WTC11 (cell line): ENCODE measurements around the gene OTP.

Experiments used
- CTCF ChIP-seq: fragments of 200-600 bp; IDR thresholded peaks from 2 replicates; pipeline ENCODE4 v1.8.0; 2022; ENCODE audit warnings: antibody characterized with exemption
- FOXP1 ChIP-seq: sonication (generic); formaldehyde crosslinking; IDR thresholded peaks from 2 replicates; pipeline ENCODE4 v1.8.0; 2022; ENCODE audit warnings: missing genetic modification reagents, mild to moderate bottlenecking, moderate library complexity, borderline replicate concordance
- GABPB1 ChIP-seq: sonication (generic); formaldehyde crosslinking; IDR thresholded peaks from 2 replicates; pipeline ENCODE4 v1.8.1; 2023; ENCODE audit warnings: mild to moderate bottlenecking, missing genetic modification reagents
- KAT7 ChIP-seq: sonication (generic); formaldehyde crosslinking; IDR thresholded peaks from 2 replicates; pipeline ENCODE4 v1.8.1; 2023; ENCODE audit warnings: missing genetic modification reagents, mild to moderate bottlenecking, borderline replicate concordance
- RELA ChIP-seq: sonication (generic); formaldehyde crosslinking; IDR thresholded peaks from 2 replicates; pipeline ENCODE4 v1.8.1; 2022; ENCODE audit warnings: missing genetic modification reagents, mild to moderate bottlenecking, borderline replicate concordance
- ZNF232 ChIP-seq: sonication (generic); formaldehyde crosslinking; IDR thresholded peaks from 2 replicates; pipeline ENCODE4 v1.8.0; 2022; ENCODE audit warnings: mild to moderate bottlenecking, missing genetic modification reagents
- TF ChIP-seq, protein P1 (sequence below): sonication (generic); formaldehyde crosslinking; conservative IDR thresholded peaks from 2 replicates; pipeline ENCODE4 v1.8.1; 2022; ENCODE audit warnings: mild to moderate bottlenecking, missing genetic modification reagents
- TF ChIP-seq, protein P2 (sequence below): sonication (generic); formaldehyde crosslinking; IDR thresholded peaks from 2 replicates; pipeline ENCODE4 v1.8.1; 2022; ENCODE audit warnings: missing genetic modification reagents, borderline replicate concordance
- TF ChIP-seq, protein P3 (sequence below): sonication (generic); formaldehyde crosslinking; IDR thresholded peaks from 2 replicates; pipeline ENCODE4 v1.8.1; 2023; ENCODE audit warnings: mild to moderate bottlenecking, moderate library complexity, missing genetic modification reagents
- TF ChIP-seq, protein P4 (sequence below): sonication (generic); formaldehyde crosslinking; IDR thresholded peaks from 2 replicates; pipeline ENCODE4 v1.8.0; 2022; ENCODE audit warnings: missing genetic modification reagents

DNA sequence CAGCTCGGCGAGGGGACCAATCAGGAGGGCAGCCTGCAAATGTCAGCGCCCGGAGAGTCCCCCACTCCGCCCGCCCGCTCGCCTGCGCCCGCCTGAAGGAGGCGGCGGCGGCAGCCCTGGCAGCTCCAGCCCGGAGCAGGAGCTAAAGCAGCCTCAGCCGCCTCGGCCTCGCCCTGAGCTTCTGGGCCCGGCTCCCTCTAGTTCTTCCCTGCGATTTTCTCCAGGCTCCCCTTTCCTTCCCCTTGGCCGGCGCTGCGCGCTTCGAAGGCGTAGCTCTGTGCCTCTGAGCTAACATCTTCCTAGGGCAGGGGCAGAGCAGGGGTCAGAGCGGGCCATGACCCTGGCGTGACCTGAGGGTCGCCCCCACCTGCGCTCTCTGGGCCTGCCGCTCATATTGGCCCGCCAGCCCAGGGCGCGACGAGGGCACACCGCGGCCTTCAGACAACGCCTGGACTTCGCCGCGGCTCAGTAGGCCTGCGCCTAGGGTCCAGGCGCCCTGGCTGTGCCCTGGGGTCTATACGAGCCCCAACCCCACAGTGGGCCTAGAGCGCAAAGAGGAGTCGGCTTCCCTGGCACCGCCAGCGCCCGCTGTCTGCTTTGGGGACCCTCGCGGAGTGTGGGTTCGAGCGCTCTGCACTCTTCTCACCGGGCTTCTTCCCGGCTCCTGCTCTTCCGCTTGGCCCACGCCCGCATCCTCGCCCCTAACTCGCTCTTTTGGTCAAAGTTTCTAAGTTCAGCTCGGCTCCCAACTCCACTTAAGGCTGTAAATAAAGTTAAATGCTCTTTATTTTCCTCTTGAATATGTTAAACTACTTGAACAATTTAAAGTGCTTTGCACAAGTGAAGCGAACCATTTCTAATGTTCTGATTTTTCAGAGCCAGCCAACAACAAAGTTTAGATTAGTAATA lies 504 bp upstream of the OTP start:
- no peak for TF ChIP-seq RELA
- no peak for TF ChIP-seq ZNF232
- TF ChIP-seq KAT7 (CRISPR knock-in tag), result no peak
- TF ChIP-seq, protein P1, sequence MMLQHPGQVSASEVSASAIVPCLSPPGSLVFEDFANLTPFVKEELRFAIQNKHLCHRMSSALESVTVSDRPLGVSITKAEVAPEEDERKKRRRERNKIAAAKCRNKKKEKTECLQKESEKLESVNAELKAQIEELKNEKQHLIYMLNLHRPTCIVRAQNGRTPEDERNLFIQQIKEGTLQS (CRISPR knock-in tag), result no peak
- no peak for TF ChIP-seq CTCF
- TF ChIP-seq, protein P2, sequence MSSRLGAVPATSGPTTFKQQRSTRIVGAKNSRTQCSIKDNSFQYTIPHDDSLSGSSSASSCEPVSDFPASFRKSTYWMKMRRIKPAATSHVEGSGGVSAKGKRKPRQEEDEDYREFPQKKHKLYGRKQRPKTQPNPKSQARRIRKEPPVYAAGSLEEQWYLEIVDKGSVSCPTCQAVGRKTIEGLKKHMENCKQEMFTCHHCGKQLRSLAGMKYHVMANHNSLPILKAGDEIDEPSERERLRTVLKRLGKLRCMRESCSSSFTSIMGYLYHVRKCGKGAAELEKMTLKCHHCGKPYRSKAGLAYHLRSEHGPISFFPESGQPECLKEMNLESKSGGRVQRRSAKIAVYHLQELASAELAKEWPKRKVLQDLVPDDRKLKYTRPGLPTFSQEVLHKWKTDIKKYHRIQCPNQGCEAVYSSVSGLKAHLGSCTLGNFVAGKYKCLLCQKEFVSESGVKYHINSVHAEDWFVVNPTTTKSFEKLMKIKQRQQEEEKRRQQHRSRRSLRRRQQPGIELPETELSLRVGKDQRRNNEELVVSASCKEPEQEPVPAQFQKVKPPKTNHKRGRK (CRISPR knock-in tag), result no peak
- no peak for TF ChIP-seq GABPB1 (CRISPR knock-in tag)
- TF ChIP-seq, protein P3, sequence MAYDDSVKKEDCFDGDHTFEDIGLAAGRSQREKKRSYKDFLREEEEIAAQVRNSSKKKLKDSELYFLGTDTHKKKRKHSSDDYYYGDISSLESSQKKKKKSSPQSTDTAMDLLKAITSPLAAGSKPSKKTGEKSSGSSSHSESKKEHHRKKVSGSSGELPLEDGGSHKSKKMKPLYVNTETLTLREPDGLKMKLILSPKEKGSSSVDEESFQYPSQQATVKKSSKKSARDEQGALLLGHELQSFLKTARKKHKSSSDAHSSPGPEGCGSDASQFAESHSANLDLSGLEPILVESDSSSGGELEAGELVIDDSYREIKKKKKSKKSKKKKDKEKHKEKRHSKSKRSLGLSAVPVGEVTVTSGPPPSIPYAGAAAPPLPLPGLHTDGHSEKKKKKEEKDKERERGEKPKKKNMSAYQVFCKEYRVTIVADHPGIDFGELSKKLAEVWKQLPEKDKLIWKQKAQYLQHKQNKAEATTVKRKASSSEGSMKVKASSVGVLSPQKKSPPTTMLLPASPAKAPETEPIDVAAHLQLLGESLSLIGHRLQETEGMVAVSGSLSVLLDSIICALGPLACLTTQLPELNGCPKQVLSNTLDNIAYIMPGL (CRISPR knock-in tag), result no peak
- no peak; the same call in 1 of the 2 replicates for TF ChIP-seq FOXP1 (CRISPR knock-in tag)
- TF ChIP-seq, protein P4, sequence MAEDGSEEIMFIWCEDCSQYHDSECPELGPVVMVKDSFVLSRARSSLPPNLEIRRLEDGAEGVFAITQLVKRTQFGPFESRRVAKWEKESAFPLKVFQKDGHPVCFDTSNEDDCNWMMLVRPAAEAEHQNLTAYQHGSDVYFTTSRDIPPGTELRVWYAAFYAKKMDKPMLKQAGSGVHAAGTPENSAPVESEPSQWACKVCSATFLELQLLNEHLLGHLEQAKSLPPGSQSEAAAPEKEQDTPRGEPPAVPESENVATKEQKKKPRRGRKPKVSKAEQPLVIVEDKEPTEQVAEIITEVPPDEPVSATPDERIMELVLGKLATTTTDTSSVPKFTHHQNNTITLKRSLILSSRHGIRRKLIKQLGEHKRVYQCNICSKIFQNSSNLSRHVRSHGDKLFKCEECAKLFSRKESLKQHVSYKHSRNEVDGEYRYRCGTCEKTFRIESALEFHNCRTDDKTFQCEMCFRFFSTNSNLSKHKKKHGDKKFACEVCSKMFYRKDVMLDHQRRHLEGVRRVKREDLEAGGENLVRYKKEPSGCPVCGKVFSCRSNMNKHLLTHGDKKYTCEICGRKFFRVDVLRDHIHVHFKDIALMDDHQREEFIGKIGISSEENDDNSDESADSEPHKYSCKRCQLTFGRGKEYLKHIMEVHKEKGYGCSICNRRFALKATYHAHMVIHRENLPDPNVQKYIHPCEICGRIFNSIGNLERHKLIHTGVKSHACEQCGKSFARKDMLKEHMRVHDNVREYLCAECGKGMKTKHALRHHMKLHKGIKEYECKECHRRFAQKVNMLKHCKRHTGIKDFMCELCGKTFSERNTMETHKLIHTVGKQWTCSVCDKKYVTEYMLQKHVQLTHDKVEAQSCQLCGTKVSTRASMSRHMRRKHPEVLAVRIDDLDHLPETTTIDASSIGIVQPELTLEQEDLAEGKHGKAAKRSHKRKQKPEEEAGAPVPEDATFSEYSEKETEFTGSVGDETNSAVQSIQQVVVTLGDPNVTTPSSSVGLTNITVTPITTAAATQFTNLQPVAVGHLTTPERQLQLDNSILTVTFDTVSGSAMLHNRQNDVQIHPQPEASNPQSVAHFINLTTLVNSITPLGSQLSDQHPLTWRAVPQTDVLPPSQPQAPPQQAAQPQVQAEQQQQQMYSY (CRISPR knock-in tag), result no peak
